Cardiac fibroblast (primary cell): ENCODE measurements around the gene PIAS4.

Experiments
- DNase-seq, 2 donors: peaks; one replicate each; pipeline versions ENCODE4 v3.0.0 to v3.0.0-alpha.2; 2010; ENCODE audit warnings: low read depth in 2 of 2
- H3K4me3 ChIP-seq, 2 donors: replicated peaks in 1 of 2; 1 replicate in 1 of 2; 2 replicates in 1 of 2; pipeline ENCODE4 v1.5.1; 2011; ENCODE audit warnings: low read depth in 2 of 2, low read length in 2 of 2, mild to moderate bottlenecking in 2 of 2, moderate library complexity in 1 of 2
- TF ChIP-seq, protein P1 (sequence below): IDR thresholded peaks from one replicate; pipeline ENCODE4 v1.5.1; 2011; ENCODE audit warnings: low read depth, mild to moderate bottlenecking, low read length, inconsistent platforms

Gene PIAS4

DNA sequence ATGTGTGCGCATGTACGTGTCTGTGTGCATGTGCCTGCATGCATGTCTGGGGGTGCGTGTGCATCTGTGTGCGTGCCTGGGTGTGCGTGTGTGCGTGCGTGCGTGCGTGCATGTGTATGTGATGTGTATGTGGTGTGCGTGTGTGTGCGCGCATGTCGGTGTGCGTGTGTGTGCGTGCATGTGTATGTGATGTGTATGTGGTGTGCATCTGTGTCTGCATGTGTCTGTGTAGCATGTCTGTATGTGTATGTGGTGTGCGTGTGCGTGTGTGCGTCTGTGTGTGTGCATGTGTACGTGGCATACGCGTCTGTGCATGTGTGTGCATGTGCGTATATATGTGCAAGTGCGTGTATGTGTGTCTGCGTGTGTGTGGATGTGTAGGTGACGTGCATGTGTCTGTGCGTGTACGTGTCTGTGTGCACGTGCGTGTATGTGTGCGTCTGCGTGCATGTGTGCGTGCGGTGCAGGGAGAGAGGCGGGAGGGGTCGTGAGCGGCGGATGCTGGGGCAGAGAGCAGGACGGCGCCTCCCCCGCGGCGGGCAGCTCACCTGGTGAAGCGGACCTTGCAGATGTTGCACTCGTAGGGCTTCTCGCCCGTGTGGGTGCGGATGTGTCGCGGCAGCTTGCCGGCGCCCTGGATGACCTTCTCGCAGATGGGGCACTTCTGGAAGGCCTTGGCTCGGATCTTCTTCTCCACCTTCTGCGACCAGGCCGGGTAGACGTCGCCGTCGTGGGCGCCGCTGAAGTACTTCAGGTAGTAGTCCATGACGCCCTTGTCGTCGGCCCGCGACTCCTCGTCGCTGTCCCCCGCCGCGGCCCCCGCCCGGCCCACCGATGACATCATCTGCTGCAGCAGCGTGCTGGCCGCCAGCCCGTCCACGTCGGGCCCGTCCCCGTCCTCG lies 46.1 kb downstream of the PIAS4 start:
- H3K4me3 ChIP-seq, result no peak overlapping the region
- TF ChIP-seq, protein P1, sequence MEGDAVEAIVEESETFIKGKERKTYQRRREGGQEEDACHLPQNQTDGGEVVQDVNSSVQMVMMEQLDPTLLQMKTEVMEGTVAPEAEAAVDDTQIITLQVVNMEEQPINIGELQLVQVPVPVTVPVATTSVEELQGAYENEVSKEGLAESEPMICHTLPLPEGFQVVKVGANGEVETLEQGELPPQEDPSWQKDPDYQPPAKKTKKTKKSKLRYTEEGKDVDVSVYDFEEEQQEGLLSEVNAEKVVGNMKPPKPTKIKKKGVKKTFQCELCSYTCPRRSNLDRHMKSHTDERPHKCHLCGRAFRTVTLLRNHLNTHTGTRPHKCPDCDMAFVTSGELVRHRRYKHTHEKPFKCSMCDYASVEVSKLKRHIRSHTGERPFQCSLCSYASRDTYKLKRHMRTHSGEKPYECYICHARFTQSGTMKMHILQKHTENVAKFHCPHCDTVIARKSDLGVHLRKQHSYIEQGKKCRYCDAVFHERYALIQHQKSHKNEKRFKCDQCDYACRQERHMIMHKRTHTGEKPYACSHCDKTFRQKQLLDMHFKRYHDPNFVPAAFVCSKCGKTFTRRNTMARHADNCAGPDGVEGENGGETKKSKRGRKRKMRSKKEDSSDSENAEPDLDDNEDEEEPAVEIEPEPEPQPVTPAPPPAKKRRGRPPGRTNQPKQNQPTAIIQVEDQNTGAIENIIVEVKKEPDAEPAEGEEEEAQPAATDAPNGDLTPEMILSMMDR, result no peak
- no peak for DNase-seq

DNA sequence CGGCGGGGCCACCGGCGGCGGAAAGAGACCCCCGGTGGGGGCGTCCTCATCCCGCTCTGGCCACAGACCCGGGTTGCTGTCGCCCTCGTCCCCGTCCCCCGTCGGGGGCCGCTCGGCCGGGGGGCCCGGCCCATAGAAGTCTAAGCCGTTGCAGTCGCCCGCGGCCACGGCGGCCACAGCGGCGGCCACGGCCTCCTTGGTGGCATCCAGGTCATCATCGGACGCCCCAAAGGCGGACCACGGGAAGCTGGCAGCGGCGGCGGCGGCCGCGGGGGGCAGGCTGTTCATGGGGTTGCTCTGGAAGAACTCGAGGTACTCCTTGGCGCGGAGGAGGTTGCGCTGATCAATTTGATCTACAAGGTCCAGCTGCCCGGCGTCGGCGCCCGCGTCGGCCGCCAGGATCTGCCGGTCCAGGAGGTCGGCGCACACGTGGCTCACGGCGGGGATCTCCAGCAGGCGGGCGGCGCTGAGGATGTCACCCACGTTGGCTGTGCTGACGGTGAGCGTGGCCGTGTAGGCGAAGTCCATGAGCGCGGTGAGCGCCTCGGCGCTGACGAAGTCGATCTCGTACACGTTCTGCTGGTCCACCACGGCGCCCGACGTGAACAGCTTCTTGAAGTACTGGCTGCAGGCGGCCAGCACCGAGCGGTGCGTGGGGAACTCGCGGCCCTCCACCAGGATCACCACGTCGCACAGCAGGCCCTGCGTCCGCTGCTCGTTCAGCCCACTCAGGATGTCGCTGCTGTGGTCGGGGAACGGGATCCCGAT lies 47.1 kb downstream of the PIAS4 start:
- TF ChIP-seq, protein P1, result no peak
- no peak for DNase-seq
- H3K4me3 ChIP-seq, result no peak overlapping the region

DNA sequence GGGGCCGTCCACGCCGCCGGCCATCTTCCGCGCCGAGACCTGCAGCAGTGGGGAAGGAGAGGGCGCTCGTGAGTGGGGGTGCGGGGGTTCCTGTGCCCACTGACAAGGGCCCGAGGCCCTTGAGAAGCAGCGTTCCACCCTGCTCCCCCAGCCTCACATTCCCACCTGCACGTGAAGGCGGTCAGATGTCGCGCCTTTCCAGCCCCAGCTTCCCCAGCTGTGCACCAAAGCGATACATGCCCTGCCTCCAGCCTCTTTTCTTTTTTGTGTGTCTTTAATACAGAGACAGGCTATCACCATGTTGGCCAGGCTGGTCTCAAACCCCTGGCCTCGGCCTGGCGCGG lies 47.6 kb downstream of the PIAS4 start:
- no peak for DNase-seq
- TF ChIP-seq, protein P1, result no peak
- no peak overlapping the region for H3K4me3 ChIP-seq

DNA sequence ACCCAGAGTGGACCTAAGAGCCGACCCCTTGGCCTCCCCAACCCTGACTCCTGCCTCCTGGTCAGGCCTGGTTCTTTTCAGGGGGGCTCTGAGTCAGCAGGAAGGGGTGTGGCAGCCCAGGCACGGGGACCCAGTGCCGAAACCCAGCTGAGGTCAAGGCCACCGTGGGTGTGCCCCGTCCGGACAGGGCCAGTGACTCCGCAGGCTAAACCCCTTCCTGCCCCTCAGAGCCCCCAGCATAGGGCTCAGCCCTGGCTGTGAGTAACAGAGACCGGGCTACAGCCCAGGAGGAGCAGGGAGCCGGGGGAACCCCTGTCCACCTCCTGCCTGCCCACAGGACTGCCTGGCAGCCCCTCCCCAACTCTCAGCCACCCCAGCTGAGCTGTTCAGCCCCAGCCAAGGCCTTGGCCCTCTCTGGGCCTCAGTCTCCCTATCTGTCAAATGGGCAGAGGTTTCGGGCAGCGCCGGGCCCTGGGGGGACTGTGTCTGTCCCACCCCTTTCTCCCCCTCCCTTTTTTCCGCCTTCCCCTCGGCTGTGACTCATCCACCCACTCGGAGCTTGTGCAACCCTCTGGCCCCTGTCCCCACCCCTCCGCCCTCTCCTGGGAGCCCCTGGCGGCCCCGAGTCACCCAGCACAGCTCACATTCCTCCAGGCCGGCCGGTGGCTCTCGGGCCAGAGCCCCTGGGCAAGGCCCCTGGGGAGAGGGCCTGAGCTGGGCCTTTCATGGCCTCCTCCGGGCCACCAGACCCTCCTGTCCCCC lies 50.6 kb downstream of the PIAS4 start:
- H3K4me3 ChIP-seq, result peak overlapping the region; percentile 21 to 41
- DNase-seq, result peak; percentile 92 to 93
- TF ChIP-seq, protein P1, result peak; percentile 27

DNA sequence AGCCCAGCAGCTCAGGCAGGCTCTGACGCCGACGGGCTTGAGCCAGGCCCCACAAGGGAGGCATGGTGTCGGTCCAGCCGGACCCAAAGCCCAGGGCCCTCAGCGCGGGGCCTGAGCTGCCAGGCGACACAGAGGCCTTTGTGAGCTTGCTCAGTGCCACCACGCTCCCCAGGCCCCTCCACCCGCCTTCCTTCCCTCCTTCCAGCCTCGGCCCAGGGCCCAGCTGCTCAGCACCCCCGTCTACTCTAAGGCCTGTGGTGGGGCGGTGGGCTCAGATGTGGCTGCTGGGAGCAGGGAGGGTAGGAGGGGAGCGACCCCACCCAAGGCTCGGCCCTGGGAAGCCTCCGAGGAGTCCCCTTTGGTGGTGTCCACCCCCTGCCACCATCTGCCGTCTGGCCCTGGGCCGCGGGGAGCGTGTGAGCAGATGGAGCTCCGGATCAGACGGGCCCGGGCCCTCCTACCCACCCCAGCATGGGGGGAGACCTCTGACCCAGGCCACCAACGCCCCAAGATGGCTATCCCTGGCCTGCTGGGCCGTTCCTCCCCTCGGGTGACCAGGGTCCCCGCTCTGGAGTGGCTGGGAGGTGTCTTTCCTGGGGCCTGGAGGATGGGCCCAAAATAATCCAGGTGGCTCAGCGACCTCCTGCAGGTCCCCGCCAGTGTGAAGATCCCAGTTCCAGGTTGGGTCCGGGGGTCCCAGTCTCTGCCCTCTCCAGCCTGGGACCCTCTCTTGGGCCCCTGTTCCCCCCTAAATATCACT lies 51.3 kb downstream of the PIAS4 start:
- TF ChIP-seq, protein P1, result no peak
- DNase-seq, result no peak
- H3K4me3 ChIP-seq, result peak overlapping the region; percentile 21 to 41

DNA sequence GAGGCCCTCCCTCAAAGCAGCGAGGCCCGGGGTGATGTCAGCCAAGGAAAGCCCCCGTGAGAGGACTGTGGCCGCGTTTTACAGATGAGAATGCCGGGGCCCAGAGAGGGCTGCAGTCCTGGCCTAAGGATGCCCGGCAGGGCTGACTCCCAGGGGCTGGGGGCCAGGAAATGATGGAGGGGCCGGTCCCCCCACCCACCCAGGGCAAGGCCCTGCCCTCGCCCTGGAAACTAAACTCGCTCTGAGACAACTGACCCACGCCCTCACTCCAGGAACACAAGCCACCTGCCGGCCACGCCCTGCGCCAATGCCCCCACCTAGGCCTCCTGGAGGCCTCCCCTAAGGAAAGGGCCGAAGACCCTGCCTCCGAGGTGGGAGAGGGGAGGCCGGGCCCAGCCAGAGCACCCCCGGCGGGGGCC lies 51.9 kb downstream of the PIAS4 start:
- H3K4me3 ChIP-seq, result peak overlapping the region in 1 of 2 donors; percentile 41
- no peak for DNase-seq

More for the DNA sequence above, 51.9 kb downstream of the PIAS4 start:
- TF ChIP-seq, protein P1, result no peak
